UCSD-AML1 (cell line): ENCODE measurements around the gene TTLL13.
A peak's percentile ranks its signal among the peaks of the same experiment; 100 is the strongest.
"Not testable (repeated sequence)": the region's sequence is repeated elsewhere in the genome, so short reads cannot be mapped to it uniquely, and the experiment has no call there.

Source experiments
- DNase-seq: peaks from one replicate; lab custom pipeline; 2025; ENCODE audit not compliant: unreplicated experiment; lab: John Stamatoyannopoulos, UW

TTLL13 gene

DNA sequence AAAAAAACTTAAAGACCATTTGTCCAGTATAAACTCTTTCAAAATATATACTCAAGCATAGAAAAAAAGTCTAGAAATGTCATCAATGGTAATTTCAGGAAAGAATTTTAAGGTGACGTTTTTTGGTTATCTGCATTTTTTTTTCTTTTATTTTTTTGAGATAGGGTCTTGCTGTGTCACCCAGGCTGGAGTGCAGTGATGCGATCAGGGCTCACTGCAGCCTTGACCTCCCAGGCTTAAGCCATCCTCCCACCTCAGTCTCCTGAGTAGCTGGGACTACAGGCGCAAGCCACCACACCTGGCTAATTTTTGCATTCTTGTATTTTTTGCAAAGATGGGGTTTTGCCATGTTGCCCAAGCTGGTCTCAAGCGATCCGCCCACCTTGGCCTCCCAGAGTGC is 31.4 kb downstream of the TTLL13 start:
- DNase-seq, result not testable (repeated sequence)

DNA sequence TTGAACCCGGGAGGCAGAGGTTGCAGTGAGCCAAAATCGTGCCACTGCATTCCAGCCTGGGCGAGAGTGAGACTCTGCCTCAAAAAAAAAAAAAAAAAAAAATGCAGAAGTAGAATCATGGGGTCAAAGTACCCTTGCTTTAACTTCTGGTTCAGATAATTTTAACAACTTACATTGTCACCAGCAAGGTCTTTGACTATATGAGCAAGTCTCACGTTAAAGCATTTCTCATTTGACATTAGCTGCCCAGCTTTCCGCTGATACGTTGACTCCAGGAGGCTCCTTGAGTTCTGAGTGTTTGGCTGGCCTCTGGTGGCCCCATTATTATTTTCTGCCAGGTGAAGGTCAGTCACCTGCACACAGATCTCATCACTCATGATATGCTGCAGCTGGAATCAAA is 32.3 kb downstream of the TTLL13 start:
- not testable (repeated sequence) for DNase-seq

DNA sequence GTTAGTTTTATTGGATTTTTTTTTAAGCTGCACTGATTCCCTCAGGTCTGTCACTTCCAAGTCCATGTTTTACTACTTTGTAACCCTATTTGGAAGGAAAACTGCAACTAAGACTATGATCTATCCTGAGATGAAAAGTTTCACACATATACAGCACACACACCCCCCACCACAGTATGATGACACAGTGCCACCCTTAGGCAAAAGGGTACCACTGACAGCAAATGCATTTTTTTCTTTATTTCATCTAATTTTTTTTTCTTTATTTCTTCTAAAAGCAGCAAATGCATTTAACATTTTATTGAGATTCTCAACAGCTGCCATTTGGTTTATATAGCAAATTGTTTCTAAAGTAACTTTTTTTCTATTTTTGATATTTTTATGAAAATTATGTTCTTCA is 37.3 kb downstream of the TTLL13 start:
- no peak for DNase-seq

DNA sequence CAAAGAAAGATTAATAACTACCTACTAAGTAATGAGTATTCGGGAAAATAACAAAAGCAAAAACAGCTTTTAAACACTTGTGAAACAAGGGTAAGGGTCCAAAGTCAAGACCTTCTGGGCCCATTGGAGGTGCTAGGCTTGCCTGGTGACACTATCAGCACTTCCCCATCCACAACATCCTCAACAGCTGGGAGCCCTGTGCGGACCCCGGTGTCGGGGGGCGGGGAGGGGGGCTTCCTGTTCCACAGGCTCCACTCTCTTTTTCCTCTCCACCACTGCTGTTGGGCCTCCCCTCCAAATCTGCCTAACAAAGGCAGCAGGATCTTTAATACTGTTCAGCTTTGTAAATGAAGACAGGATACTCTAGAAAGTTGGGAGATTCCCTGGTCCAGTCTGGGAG is 37.7 kb downstream of the TTLL13 start:
- peak; percentile 49 for DNase-seq

DNA sequence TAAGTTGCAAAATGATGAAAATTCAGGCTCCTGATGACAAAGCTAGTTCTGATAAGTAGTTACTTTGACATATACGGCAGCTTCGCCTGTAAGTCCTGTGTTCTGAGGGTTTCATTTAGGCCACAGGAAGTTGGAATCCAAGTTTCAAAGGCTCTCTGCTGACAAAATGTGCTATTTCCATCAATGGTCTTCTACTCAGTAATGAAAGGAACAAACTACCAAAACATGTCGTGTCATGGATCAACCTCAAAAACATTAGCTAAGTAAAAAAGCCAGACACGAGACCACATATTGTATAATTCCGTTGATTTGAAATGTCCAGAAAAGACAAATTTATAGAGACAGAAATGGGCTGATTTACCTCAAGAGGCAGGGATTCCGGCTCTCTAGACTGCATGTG is 38.6 kb downstream of the TTLL13 start:
- no peak for DNase-seq

- no peak for DNase-seq
These were observed 42.5 kb downstream of the TTLL13 start for GRCh38 chr15:90291679-90292356.

DNA sequence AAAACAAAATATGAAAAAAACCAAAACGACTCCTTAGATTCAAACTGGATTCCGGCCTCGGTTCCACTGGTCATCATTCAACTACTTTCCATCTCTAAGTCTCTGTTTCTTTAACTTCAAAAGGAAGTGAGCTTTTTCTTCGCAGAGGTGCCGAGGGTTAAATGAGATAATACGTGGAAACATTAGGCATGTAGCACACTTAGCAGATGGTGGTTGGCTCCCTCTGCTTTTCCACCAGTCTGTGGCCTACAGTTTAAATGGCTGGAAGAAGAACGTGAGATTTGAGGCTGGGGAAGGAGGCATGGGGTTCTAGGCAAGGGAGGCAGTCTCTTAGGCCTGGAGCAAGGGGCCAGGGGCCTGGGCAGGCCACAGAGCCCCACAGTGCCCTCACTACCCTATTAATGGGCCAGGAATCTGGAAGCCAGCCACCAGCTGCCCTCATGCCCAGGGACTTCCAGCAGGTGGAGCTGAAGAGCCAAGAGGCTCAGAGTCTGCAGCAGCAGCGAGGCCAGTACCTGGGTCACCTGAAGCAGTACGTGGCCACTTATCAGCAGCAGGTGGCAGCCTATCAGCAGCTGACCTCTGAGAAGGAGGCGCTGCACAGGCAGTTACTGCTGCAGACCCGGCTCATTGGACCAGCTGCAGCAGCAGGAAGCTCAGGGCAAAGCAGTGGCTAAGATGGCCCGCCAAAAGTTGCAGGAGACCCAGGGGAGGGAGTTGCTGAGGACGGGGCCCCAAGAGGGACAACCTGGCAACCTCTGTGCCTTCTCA is 43.9 kb downstream of the TTLL13 start:
- DNase-seq, result peak; percentile 64

GRCh38 chr15:90294159-90294558 is 44.8 kb downstream of the TTLL13 start:
- DNase-seq, result no peak

DNA sequence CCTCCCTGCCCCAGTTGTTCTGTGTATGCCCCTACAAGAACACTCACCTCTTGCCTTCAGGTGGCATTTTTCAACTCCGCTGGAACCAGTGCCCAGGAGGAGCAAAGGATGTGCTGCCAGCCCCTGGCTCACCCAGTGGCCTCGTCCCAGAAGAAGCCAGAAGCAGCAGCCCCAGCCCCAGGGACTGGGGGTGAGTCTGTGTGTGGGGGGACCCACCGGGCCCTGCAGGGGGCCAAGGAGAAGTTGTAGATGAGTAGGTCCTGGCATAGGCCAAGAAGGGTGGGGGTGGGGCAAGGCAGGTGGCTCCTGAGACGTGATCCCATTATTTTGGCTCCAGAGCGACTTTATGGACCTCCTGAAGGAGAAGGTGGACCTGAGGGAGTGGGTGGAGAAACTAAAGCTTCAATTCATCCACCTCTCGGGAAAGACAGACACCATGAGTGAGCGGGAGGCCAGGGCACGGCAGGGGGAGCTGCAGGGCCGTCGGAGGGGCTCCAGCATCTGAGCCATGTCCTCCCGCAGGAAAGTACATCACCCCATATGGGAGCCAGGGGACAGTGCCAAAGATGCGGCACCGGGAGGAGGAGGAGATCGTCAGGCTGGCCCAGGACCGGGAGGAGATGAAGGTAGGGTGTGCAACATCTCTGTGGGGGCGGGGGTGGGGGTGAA is 45.4 kb downstream of the TTLL13 start:
- no peak for DNase-seq

GRCh38 chr15:90295270-90295648 is 45.9 kb downstream of the TTLL13 start:
- DNase-seq, result no peak

DNA sequence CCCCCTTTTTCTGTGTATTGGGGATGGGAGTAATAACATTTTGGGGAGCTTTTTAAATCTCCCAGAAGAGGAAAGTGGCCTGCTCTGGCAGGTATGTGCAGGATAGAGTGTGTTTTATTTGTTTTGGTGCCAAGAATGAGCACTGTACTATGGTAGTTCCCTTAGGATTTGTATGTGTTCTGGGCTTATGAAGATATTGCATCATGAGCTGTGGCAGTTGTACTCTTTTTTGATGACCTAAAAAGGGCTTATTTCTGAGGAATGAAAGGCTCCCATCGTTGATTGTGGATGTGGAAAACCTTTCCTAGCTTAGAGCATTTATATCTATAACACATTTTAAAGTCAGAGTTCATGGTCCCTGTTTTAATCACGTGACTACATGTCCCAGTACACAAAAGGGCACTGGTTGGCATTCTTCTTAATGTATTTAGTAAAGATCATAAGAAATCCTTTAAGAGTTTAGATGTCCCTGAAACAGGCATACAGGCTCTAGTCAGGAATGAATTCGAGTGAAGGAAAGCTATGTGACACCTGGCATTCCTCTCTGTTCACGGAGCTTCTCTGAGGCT is 47.0 kb downstream of the TTLL13 start:
- not testable (repeated sequence) for DNase-seq

DNA sequence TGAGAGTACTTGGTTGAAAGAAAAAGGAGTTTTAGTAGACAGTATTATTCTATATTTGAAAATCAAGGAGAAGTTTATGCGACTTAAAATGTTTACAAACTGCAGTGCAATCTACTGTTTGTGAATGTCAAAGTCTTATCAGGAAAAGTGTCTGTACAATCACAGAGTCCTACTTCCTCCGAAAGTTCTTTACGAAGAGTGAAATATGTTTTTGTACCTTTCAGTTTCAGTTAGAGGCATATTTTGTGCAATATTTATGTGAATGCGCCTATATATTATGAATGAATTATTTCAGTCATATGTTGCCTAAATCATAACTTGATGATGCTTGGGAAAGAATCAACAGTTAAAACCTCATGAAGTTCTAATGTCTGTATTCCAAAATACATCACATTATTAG is 47.7 kb downstream of the TTLL13 start:
- DNase-seq, result no peak

DNA sequence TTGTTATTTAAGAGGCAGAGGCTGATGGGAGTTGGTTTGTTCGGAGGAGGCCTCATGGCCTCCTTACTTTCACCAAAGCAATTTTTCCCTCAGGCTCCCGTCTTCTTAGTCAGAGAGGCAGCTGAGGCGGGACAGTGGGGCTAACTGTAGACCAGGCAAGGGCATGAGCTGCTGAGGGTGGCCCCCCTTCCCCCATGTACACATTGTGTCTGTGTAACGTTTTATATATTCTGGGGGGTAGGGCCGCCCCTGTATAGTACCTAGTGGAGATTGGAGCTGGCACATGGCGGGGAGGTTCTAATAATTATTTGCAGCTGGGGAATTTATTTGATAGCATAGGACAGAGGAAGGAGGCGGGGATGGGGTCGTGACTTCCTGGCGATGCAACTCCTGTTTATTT is 51.2 kb downstream of the TTLL13 start:
- no peak for DNase-seq

DNA sequence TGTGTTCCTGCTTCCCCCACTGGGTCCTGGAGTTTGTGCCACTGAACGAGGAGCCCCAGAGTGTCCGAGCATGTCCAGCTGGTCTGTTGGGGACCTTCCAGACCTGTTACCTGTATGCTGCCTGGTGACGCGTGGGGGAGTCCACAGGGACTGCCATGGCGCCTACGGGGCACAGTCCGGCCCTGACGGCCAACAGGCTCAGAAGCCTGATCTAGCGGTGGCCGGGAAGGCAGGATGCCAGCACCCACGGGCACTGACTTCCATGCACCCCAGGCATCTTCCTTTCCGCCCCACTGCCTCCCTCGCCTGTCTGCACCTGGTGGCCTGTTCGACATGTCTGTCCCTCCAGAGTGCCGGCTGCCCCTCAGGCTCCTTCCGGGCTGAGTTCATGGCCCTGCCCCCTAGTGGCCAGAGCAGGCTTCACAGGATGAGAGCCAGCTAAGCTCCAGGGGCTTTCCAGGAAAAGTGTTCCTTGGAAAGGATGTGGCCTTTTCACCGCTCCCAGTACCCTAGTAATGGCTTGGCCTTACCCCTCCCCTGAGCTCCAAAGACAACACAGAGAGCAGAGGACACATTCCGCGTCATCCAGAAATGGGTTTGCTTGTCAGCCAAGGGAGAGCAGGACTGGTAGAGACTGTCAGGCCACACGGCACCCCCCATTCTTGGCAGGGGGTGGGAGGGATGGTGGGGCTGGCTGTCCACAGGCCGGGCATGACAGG is 51.8 kb downstream of the TTLL13 start:
- peak; percentile 56 for DNase-seq

DNA sequence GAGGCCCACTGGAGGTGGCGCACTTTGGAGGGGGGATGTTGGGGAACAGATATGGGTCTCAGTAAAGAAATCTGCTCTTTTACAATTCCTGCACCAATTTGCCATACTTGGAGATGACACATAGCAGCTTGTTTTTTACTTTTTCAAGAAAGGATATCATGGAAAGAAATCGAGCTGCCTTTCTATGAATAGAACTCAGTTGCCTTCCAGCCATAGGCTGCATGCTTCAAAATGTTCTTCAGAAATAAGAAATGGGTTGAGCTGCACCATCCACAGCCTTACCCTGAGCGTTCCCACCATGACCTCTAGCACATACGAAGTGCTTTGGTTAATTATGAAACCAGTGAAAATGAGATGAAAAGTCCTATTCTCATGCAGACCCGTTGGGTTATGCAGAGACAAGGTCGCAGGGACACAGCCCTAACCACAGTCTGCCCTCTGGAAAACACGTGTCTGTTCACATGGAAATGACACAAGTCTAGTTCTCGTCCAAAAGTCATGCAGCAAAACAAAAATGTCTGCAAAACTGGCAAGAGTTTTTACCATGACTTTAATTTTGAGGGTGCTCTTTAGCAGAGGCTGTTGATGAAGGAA is 52.4 kb downstream of the TTLL13 start:
- DNase-seq, result no peak

DNA sequence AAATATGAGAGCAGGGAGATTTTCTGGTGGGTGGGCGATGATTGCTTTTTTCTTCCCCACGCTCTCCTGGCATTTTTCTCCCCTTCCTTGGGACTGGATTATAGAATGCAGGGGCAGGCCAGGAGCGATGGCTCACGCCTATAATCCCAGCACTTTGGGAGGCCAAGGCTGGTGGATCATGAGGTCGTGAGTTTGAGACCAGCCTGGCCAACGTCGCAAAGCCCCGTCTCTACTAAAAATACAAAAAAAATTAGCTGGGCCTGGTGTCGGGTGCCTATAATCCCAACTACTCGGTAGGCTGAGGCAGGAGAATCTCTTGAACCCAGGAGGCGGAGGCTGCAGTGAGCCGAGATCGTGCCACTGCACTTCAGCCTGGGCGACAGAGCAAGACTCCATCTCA is 56.0 kb downstream of the TTLL13 start:
- not testable (repeated sequence) for DNase-seq

DNA sequence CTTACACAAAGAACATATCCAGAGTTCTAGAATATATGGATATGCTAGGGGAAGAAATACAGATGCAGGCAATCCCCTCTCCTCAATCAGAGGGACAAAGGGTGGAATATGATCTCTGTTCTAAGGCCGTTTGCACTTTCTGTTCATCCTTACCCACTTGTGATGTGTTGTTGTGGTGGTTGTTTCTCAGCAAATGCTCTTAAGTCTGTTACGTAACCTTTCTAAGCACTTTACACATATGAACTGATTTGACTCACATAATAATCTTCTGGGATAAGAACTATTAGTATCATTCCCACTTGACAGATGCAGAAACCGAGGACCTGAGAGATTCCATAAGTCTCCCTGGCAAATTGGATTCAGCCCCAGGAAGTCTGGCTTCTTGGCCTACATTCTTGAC is 56.6 kb downstream of the TTLL13 start:
- no peak for DNase-seq

GRCh38 chr15:90306560-90306959 is 57.2 kb downstream of the TTLL13 start:
- DNase-seq, result no peak

DNA sequence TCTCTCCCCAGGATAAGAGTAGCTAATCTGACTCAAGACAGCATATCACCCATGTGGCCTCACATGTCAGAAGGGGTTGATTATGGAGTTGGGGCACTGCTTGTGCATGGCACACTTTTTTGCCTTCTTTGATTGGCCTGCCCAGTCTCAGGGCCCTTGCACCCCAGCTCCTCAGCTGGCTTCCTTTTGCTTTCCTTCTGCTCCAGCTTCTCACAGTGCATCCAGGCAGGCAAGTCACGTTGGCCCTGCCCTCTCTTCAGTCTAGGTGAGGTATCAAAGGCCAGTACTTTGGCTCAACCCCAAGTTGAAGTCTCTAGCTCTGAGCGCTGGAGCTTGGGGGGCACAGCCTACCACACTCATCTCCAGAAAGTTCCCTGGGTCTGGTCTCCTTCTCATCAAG is 58.3 kb downstream of the TTLL13 start:
- DNase-seq, result no peak

- DNase-seq, result no peak
These were observed 59.7 kb downstream of the TTLL13 start for GRCh38 chr15:90309020-90309419.
